Thyroid gland (tissue), 4 donors: ENCODE data around the gene EGLN2. TPM values are rescaled to one million over a fixed set of nuclear protein-coding genes. Genes with fewer than 3 reads are reported as not detected.
A peak's percentile ranks its signal among the peaks of the same experiment; 100 is the strongest.
"Not testable (repeated sequence)": the region's sequence is repeated elsewhere in the genome, so short reads cannot be mapped to it uniquely, and the experiment has no call there.

Experiments used
- DNase-seq, 2 donors: peaks; one replicate each; pipeline ENCODE4 v3.0.0-alpha.2; 2019
- H3K27ac ChIP-seq, 3 donors: fragments of 200-600 bp; sonication (generic); 1 replicate in 2 of 3; 2 replicates in 1 of 3; pipeline ENCODE4 v1.5.1; 2016 to 2019; ENCODE audit warnings: mild to moderate bottlenecking in 1 of 3, moderate library complexity in 1 of 3
- H3K27me3 ChIP-seq: fragments of 200-600 bp; sonication (generic); one replicate; pipeline ENCODE4 v1.5.1; 2019
- H3K36me3 ChIP-seq, 2 donors: fragments of 200-600 bp; sonication (generic); one replicate each; pipeline ENCODE4 v1.5.1; 2016 to 2019
- H3K4me1 ChIP-seq, 2 donors: fragments of 200-600 bp; sonication (generic); one replicate each; pipeline ENCODE4 v1.5.1; 2017 to 2019
- H3K4me3 ChIP-seq, 3 donors: fragments of 200-600 bp; sonication (generic); replicated peaks in 1 of 3; 1 replicate in 2 of 3; 2 replicates in 1 of 3; pipeline ENCODE4 v1.5.1; 2016; ENCODE audit warnings: mild to moderate bottlenecking in 1 of 3
- H3K9me3 ChIP-seq: fragments of 200-600 bp; sonication (generic); one replicate; pipeline ENCODE4 v1.5.1; 2017
- CTCF ChIP-seq, 6 experiments: fragments of 200-600 bp in 3 of 6; fragments of 450-650 bp in 3 of 6; sonication (generic) in 3 of 6; IDR thresholded peaks; one replicate each; pipeline ENCODE4 v1.5.1; 2016 to 2019; ENCODE audit warnings: antibody characterized with exemption in 6 of 6, mild to moderate bottlenecking in 2 of 6, inconsistent platforms in 1 of 6, moderate library complexity in 1 of 6
- POLR2A ChIP-seq, 2 donors: fragments of 450-650 bp; IDR thresholded peaks; one replicate each; pipeline ENCODE4 v1.6.1; 2017; ENCODE audit warnings: antibody characterized with exemption in 2 of 2, mild to moderate bottlenecking in 2 of 2, moderate library complexity in 1 of 2
- WGBS, 2 donors: methylation state at CpG; one replicate each; pipeline ENCODE4 v1.1.5; 2017; 5-methylcytosine and 5-hydroxymethylcytosine counted together
- intact Hi-C: fragments of 100-400 bp; cut with DNase I; formaldehyde crosslinking; loops from one replicate; pipeline ENCODE4 v1.15.1; 2023
- total RNA-seq, 4 donors: library from RNA; depleted of rRNA; stranded (reverse); fragments of >200 nt; gene quantifications; one replicate each; pipeline ENCODE4 v1.2.3, GENCODE V29; 2016

Gene EGLN2
- total RNA-seq, 4 donors from 2014 or later = 94.2 to 120 (median 105) TPM

GRCh38 chr19:40819479-40820234, 20.7 kb downstream of the EGLN2 start:
- not testable (repeated sequence) for H3K27me3 ChIP-seq, H3K4me3 ChIP-seq, H3K36me3 ChIP-seq, H3K9me3 ChIP-seq
- H3K4me1 ChIP-seq = peaks cover 0 to 14% of the 10 kb centered on the region in 2 donors
- WGBS, 2 donors = 40 to 45% methylated on average over 6 of the region's 6 CpGs
- peak overlapping the region in 2 of 3 donors; percentile 7 to 47 for H3K27ac ChIP-seq
- intact Hi-C loops = loop anchor here (5.0 kb wide), 1 partner anchor 157 kb away; no protein-coding TSS in a partner anchor
- DNase-seq = peak in 1 of 2 donors; percentile 62
- peak; percentile 72 to 92 (median 84) for TF ChIP-seq CTCF (IDR thresholded peaks at IDR 0.05)

GRCh38 chr19:40822161-40822560, 23.2 kb downstream of the EGLN2 start:
- H3K4me3 ChIP-seq = no peak overlapping the region
- H3K27me3 ChIP-seq = no peaks in the 10 kb centered on the region
- no peaks in the 10 kb centered on the region for H3K9me3 ChIP-seq
- 90% methylated on average over 21 of the region's 22 CpGs for WGBS, 2 donors
- no peak for DNase-seq
- peaks cover 0 to 14% of the 10 kb centered on the region in 2 donors for H3K4me1 ChIP-seq
- no peak overlapping the region for H3K27ac ChIP-seq
- intact Hi-C loops = no loop called here
- TF ChIP-seq CTCF (IDR thresholded peaks at IDR 0.05) (no peak), POLR2A (IDR thresholded peaks at IDR 0.05) (no peak)
- H3K36me3 ChIP-seq = peaks cover 1 to 4% of the 10 kb centered on the region in 2 donors

GRCh38 chr19:40822704-40823553, 23.9 kb downstream of the EGLN2 start:
- H3K4me3 ChIP-seq, H3K27me3 ChIP-seq, H3K27ac ChIP-seq, intact Hi-C loops, H3K36me3 ChIP-seq, DNase-seq, H3K9me3 ChIP-seq: not testable (repeated sequence)
- WGBS, 2 donors = 82 to 87% methylated on average over 9 of the region's 9 CpGs
- H3K4me1 ChIP-seq = peaks cover 0 to 14% of the 10 kb centered on the region in 2 donors

- intact Hi-C loops, H3K9me3 ChIP-seq, H3K36me3 ChIP-seq, H3K27me3 ChIP-seq, DNase-seq, H3K4me1 ChIP-seq, H3K27ac ChIP-seq, H3K4me3 ChIP-seq: not testable (repeated sequence)
- WGBS, 2 donors = 84 to 86% methylated on average over 8 to 12 of the region's 16 CpGs
Measured at GRCh38 chr19:40824916-40825315, 25.9 kb downstream of the EGLN2 start.

DNA sequence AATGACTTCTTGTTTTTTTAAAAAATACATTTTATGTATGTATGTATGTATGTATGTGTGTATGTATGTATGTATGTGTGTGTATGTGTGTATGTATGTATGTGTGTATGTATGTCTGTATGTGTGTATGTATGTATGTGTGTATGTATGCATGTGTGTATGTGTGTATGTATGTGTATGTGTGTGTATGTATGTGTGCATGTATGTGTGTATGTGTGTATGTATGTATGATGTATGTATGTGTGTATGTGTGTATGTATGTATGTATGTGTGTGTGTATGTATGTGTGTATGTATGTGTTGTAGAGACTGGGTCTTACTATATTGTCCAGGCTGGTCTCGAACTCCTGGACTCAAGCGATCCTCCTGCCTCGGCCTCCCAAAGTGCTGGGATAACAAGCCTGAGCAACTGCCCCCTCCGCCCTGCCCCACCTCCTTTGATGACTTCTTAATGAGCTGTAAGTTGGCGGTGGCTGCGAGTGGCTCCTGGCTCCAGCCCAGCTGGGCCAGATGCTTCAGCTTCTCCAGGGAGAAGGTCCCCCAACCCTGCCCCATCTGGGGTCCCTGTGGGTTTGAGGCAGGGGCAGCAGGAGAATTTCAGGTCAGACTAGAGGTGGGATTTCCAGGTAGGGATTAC, 26.6 kb downstream of the EGLN2 start:
- H3K27ac ChIP-seq, DNase-seq, H3K4me1 ChIP-seq, H3K27me3 ChIP-seq, H3K9me3 ChIP-seq, H3K4me3 ChIP-seq, intact Hi-C loops, H3K36me3 ChIP-seq: not testable (repeated sequence)
- 92 to 94% methylated on average over 3 to 4 of the region's 6 CpGs for WGBS, 2 donors

GRCh38 chr19:40826312-40826698, 27.3 kb downstream of the EGLN2 start:
- H3K36me3 ChIP-seq, intact Hi-C loops, H3K4me3 ChIP-seq, H3K9me3 ChIP-seq, H3K27ac ChIP-seq, H3K4me1 ChIP-seq, DNase-seq, H3K27me3 ChIP-seq: not testable (repeated sequence)
- WGBS, 2 donors = 89 to 98% methylated on average over 7 of the region's 14 CpGs

DNA sequence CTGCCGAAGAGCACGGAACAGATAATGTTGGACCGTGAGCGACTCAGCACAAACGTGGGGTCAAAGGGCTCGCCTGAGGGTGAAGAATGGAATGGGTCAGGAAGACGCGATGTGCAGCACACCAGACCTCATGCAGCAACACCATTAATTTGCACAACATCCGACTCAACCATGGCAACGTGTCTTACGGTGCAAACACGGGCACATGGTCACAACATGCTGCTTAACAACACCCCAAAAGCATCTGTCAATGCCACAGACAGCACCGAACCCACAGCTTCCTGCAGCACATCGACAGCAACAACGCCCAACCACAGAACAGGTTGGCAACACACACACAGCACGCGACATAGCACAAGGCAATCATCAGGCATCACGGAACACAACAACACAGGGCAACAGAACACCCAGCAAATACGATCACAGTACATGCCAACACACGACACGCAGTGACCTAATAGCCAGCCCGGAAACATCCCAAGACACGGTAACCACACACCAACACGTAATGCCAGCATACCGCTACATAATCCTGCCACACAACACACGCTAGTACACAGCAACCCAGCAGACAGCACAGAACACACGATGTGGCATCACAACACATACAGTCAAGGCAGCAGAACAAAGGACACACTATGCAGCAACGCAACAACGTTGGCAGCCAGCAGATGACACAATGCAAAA, 27.9 kb downstream of the EGLN2 start:
- H3K4me1 ChIP-seq, intact Hi-C loops, H3K9me3 ChIP-seq, H3K27ac ChIP-seq, H3K36me3 ChIP-seq, H3K27me3 ChIP-seq, DNase-seq, H3K4me3 ChIP-seq: not testable (repeated sequence)
- 93% methylated on average over 29 of the region's 29 CpGs for WGBS, 2 donors
